DMS53 (cell line): ENCODE data around the gene TMC6.
"Not testable (repeated sequence)": the region's sequence is repeated elsewhere in the genome, so short reads cannot be mapped to it uniquely, and the experiment has no call there.

Experiments
- DNase-seq: peaks from one replicate; lab custom pipeline; 2025; lab: John Stamatoyannopoulos, UW

The TMC6 gene

DNA sequence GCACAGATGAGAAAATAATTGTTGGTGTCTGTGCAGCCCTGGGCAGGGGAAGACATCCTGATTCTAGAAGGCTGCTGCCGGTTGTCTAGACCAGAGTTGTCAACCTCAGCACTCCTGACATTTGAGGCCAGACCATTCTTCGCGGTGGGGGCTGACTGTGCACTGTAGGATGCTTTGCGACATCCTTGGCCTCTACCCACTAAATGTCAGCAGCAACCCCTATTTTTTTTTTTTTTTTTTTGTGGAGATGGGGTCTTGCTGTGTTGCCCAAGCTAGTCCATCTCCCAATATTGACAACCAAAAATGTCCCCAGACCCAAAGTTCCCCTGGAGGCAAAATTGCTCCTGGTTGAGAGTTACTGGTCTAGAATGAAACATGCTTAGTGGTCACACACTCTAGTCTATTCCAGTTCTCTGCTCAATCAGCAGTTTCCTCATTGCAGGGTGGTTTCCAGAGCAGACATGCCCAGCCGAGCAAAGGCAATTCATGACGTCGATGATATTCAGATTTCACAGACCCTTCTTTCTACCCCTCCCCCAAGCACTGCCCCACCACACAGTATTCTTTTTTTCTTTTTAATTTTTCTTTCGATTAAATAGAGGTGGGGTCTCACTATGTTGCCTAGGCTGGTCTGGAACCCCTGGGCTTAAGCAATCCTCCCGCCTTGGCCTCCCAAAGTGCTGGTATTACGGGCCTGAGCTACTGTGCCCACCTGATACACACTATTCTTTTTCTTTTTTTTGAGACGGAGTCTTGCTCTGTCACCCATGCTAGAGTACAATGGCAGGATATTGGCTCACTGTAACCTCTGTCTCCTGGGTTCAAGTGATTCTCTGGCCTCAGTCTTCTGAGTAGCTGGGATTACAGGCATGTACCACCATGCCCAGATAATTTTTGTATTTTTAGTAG lies 26.6 kb upstream of the TMC6 start:
- no peak for DNase-seq

DNA sequence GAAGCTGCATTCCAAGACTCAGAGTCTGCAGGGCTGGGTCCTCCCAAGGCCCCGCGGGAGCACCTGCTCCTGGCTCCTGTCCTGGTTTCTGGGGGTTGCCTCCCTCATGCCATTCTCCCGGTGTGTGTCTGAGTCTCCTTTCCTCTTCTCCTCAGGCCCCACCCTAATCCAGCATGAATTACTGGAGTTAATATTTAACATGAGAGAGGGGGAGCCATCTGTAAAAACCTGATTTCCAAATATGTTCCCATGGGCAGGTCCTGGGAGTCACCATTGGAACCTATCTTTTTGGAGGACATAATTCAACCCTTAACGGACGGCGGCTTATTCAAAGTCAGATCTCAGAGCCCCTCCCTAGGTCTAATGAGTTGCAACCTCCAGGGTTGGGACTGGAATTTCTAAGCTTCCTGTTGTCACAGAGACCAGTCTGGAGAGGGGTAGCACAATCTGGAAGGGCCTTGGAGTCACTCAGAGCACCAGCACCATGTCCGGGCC lies 23.0 kb upstream of the TMC6 start:
- peak; percentile 70 for DNase-seq

DNA sequence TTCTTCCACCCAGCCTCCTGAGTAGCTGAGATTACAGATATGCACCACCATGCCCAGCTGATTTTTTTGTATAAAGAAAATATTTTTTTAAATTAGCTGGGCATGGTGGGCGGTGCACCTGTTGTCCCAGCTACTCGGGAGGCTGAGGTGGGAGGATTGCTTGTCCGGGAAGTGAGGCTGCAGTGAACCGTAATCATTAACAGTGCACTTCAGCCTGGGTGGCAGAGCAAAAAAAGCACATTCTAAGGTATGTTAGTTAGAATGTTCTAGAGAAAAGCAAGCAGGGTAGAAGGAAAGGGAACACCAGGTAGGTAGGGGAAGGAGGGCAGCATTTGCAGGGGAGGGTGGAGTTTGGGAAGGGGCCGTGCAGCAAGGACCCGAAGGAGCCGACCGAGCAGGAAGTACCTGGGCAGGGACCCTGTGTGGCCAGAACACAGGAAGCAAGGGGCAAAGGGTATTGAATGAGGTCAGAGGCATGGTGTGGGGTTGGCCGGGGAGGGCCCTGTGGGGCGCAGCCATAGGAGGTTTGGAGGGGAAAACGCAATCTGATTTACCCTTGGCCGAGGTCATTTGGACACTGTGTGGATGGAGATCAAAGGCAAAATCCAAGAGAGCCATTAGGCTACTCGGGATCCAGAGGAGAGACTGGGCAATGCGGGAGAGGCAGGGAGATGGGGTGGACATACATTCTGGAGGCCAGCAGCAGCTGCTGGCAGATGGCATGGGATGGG lies 19.9 kb upstream of the TMC6 start:
- DNase-seq, result no peak

- no peak for DNase-seq
These were observed 18.9 kb upstream of the TMC6 start for GRCh38 chr17:78147315-78147998.

GRCh38 chr17:78146881-78147280 lies 18.3 kb upstream of the TMC6 start:
- no peak for DNase-seq

DNA sequence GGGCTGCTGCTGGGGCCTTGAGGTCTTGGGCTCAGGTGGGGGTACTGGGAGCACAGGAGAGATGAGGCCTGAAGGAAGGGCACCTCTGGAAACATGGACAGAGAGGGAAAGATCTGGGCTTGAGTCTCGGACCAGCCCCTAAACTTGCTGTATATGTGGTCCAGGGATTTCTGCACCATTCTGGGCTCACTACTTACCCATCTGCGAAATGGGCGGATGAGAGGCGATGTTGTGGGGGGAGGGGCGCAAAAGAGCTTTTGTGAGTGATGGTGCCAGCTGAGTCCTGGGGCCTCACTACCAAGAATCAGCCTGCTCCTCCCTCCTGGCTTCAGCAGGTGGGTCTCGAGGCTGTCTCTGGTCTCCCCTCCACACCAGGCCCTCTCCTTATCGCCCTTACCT lies 17.9 kb upstream of the TMC6 start:
- DNase-seq, result no peak

DNA sequence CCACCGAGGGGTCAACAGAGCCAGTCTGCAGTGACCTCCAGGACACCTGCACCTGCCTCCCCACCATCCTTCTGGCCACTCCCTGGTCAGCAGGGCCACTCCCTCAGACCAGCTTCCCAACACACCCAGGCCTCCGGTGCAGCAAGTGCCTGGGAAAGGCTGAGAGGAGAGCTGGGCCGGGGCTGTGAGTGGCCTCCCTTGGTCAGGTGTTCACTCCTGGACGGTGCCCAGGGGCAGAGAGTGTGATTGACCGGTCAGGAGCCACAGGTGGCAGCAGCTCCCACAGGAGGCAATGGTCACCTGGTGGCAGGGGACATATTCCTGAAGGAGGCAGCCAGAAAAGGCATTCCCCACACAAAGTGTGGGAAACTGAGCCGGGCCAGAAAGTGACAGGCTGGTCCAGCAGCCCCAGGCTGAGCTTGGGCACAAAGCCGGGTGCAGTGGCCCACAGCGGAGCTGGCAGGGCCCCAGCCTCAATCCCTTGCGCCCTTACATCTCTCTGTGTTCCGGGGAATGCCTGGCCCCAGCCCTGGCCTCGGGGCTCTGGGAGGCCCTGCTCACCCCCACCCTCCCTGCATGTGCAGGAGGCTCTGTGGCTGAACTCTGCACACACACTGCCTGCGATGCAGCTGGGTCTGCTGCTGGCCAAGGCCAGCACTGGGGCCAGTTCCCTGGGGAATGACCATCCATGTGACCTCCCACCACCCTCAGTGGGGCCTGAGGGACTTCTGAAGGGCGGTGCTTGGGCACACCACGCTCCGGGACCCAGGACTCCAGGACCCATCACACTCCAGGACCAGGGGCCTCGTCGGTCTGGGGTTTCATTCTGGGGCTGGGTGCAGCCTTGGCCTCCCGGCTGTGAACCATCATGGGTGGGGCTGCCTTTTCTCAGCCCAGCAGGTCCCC lies 16.4 kb upstream of the TMC6 start:
- DNase-seq, result no peak

DNA sequence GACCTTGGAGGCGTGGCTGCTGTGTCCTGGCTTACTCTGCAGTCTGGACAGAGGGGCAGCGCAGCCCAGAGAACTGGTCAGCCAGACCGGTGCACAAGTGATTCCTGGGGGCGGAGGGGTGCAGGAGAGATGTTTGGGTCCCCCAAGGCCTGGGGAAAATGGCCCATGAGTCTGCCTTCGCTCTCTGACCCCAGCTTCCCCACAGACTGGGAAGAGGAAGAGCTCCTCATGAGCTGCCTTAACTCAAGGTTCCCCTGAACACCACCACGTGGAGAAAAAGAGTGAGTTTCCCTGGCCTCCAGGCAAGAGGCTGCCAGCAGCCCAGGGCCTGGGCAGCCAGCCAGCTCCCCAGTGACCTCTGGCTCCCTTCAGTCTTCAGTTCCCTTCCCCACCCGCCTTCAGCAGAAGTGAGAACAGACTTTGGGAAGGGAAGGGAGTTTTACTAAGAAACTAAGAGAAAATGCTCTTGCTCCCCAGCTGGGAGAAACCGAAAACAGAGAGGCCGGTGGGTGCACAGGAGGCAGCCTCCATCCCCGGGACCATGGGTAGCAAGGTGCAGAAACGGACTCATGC lies 15.7 kb upstream of the TMC6 start:
- DNase-seq, result peak; percentile 44

DNA sequence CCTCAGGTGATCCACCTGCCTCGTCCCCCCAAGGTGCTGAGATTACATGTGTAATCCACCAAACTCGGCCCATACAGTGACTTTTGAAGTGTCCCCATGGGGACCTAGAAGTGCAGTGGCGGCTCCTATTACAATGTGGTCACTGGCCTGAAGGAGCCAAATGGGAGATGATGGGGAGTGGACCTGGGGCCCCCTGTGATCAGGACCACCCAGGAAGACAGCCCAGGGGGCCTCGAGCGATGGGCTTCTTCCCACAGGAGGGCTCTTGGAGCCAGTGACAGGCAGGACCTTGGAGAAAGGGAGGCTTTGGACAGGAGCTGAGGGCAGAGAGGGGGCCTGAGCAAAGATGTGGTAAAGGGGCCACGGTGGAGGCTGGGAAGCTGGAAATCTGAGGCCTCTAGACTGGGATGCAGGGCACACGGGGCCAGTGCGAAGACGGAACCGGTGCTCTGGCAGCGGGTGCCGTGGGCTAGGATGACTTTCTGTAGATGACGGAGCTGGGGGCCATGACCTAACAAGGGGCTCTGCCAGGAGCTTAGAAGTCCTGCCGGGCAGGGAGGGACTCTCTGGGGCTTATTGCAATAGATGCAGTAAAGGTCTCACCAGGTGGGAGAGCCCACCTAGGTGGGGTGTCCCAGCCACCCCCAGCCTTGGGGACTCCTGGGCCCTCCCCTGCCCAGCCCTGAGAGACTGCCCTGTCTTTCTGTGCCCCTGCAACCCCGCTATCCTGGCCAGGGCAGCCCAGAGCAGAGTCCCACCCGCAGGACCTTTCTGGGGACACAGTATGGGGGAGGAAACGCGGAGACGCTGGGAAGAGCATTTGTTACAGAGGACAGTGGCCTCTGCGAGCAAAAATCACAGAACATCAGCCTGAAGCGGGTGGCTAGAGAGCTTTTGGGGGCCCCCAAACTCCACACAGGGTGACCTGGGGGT lies 14.9 kb upstream of the TMC6 start:
- no peak for DNase-seq

DNA sequence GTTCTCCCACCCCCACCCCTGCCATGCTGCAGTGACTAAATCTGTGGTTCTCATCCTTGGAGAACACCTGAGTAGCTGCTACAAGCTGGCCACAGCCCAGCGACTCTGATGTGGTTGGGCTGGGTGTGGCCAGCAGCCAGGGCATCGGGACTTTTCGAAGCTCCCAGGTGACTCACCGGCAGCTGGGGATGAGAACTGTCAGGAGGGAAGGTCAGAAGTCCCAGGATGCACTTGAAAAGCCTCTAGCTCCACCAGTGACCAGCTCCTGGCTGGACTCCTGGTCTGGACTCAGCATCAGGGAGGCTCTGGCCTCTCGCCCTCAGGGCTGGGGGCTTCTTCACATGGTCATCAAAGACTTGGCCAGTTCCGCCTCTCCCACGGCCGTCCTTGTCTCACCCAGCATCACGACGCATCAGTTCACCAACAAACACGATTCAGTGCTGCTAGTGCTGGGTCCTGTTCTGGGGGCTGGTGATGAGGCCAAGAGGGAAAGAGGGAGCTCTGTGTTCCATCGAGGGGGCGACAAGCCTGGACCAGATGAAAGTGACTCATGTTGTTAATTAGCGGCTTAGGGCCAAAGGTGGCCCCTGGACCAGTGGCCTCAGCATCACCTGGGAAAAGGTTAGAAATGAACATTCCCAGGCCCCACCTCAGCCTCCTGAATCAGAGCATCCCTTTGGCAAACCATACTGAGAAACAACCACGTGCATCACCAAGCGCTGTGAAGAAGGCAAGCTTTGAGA lies 13.7 kb upstream of the TMC6 start:
- DNase-seq, result peak; percentile 96

DNA sequence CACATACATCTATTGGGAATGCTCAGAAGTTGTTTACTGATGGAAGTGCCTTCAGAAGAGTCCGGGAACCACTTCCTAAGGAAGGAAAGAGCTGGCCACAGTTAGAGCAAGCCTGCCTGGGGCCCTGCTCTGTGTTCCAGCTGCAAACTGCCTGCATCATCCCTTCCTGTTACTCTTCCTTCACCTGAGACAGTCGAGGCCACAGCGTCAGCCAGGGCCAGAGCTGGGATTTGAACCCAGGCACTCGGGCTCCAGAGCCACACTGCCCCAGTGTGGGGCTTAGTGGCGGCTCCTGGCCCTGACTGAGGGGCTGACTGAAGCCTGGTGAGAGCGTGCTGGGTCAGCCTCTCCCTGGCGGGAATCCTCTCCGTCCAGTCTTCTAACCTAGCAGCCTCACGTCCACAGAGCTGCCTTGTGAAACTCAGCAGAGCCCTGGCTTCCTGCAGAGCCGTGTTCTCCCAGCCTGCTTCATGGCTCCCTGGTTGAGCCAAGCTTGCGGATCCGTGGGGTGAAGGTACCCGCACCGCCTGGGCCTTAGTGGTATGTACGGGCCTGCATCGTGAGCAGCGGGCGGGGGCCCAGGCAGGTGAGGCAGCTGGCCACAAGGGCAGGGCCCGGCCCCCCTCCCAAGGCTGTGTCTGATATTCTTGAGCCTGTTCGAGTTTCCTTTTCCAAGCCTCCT lies 13.0 kb upstream of the TMC6 start:
- DNase-seq, result no peak

DNA sequence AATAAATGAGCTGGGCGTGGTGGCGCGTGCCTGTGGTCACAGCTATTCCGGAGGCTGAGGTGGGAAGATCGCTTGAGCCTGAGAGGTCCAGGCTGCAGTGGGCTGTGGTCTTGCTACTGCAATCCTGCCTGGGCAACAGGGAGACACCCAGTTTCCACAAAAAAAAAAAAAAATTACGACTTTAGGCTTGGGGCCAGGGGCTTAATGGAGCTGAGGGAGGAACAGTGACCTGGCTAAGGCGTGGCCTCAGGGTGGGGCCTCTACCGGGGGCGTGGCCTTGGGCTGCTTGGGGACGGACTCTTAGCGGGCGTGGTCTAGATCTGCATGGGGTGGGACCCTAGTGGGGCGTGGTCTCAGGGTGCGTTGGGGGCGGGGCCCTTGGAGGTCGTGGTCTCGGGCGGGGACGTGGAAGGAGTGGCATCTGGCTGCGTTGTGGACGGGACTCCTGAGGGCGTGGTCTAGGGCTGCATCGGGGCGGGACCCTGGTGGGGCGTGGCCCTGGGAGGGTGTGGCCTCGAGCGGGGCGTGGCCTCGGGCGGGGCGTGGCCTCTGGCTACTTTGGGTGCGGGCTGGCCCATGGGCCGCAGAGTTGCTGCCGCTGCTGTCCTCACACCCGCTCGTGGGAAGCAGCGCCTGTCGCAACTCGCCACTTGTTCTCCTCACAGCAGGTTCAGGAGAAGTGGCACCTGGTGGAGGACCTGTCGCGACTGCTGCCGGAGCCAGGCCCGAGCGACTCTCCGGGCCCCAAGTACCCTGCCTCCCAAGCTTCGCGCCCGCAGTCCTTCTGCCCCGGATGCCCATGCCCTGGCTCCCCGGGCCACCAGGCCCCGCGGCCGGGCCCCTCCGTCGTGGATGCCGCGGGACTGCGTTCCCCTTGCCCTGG lies 11.9 kb upstream of the TMC6 start:
- DNase-seq, result peak; percentile 93

DNA sequence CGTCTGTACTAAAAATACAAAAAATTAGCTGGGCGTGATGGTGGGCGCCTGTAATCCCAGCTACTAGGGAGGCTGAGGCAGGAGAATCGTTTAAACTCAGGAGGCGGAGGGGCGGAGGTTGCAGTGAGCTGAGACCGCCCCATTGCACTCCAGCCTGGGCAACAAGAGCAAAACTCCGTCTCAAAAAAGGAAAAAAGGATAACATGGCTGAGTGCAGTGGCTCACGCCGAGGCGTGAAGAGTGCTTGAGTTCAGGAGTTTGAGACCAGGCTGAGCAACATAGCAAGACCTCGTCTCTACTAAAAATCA lies 11.3 kb upstream of the TMC6 start:
- DNase-seq, result not testable (repeated sequence)

GRCh38 chr17:78138204-78139060 lies 9.9 kb upstream of the TMC6 start:
- peak; percentile 42 for DNase-seq

DNA sequence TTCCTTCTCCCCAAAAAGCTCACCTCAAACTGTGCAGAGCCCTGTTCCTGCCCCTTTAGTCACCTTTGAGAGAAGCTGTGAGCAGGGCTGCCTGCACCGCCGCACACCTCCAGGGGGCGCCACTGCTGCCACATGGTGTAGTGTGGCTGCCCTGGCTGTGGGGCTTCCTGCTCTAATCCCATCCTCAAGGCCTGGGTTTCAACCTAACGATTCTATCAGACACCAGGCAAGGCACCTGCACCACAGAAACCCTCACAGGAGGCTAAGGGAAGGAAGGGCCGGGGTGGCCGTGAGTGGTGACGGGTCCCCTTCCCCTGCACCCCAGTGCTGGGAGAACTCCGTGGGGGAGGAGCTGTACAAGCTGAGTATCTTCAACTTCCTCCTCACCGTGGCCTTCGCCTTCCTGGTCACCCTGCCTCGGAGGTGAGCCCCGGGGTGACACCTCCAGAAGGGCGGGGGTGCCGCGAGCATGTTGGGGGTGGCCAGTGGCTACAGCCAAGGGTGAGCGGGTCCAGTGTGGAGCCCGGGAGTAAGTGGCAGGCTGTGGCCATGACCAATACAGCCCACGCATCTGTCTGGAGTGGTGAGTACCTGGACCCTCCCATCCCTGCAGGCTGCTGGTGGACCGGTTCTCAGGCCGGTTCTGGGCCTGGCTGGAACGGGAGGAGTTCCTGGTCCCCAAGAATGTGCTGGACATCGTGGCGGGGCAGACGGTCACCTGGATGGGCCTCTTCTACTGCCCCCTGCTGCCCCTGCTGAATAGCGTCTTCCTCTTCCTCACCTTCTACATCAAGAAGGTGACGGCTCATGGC lies 9.0 kb upstream of the TMC6 start:
- peak; percentile 52 for DNase-seq
